ENCODE measurements around the gene TARBP2. TPM values are rescaled to one million over a fixed set of nuclear protein-coding genes. Genes with fewer than 3 reads are reported as not detected.

TARBP2 gene
- polyA plus RNA-seq, 2 of the 4 experiments (the other 2 are of a cell fraction): 41.5 to 49.9 TPM

DNA sequence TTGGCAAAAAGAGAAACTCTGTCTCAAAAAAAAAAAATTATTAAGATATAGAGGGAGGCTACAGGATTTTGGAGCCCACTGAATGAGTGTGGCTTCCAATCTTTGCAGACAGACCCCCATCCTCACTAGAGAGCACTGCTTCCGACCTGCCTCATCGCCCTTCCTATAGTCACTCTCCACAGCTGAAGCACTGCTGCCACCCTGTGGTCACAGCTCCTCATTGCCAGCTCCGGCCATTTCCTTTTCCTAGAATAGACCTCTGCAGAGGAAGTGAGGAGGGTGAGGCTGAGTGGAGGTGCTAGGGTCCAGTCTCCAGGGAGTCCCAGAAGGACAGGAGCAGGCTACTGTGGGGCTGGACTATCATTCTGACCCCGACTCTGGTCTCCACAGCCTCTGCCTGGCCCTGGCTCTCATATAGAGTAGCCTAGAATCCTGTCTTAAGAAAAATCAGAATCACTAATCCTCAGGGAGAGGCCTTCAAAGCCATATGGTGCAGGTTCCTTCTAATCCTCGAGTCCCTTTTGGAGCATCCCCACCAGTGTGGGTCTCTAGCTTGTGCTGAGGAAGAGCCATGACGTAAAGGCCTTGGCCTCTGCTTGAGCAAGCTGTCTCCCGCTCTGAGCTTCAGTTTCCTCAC lies 7.6 kb downstream of the TARBP2 start:
- ChIA-PET CTCF (interaction anchor here (0.6 to 13.1 kb wide), 42 partner anchors 10 to 297 kb away, joined by 3 to 169 read pairs (median 5); partner anchors contain the start of genes AAAS, ATP5MC2, MAP3K12 and TARBP2), POLR2A (interaction anchor here (0.6 to 1.9 kb wide), 8 partner anchors 8 to 187 kb away, joined by 3 to 9 read pairs (median 4); partner anchors contain the start of genes AAAS and TARBP2)
- TF ChIP-seq ZFP36 (IDR thresholded peaks at IDR 0.05; ENCODE audit: borderline replicate concordance, partially characterized antibody) (peak; percentile 59), SMC3 (IDR thresholded peaks at IDR 0.05) (peak; percentile 77), RAD21 (conservative IDR thresholded peaks at IDR 0.05 in 1 of 2, IDR thresholded peaks at IDR 0.05 in 1 of 2) (peak; percentile 91 to 98), CTCF (IDR thresholded peaks at IDR 0.05) (peak; percentile 91), HES2 (IDR thresholded peaks at IDR 0.05) (no peak), MYC (IDR thresholded peaks at IDR 0.05; ENCODE audit: borderline replicate concordance, low read length) (no peak), PHF8 (IDR thresholded peaks at IDR 0.05; ENCODE audit: borderline replicate concordance, low read depth) (no peak), CHD4 (IDR thresholded peaks at IDR 0.05; ENCODE audit: borderline replicate concordance) (no peak)
- TF ChIP-seq, protein P1, sequence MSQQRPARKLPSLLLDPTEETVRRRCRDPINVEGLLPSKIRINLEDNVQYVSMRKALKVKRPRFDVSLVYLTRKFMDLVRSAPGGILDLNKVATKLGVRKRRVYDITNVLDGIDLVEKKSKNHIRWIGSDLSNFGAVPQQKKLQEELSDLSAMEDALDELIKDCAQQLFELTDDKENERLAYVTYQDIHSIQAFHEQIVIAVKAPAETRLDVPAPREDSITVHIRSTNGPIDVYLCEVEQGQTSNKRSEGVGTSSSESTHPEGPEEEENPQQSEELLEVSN (IDR thresholded peaks at IDR 0.05; ENCODE audit: borderline replicate concordance, low read depth): no peak
- TF ChIP-seq, protein P2, sequence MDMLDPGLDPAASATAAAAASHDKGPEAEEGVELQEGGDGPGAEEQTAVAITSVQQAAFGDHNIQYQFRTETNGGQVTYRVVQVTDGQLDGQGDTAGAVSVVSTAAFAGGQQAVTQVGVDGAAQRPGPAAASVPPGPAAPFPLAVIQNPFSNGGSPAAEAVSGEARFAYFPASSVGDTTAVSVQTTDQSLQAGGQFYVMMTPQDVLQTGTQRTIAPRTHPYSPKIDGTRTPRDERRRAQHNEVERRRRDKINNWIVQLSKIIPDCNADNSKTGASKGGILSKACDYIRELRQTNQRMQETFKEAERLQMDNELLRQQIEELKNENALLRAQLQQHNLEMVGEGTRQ (IDR thresholded peaks at IDR 0.05): no peak
- Histone ChIP-seq H3K4me3 (no peak overlapping the region), H3K4me1 (peaks cover 9% of the 10 kb centered on the region), H3K9me3 (no peaks in the 10 kb centered on the region), H3K4me2 (no peak overlapping the region), H3K27ac (peak overlapping the region in 1 of 2 experiments; percentile 42; a peak in 1 of 6 replicates)
- FAIRE-seq: peak; percentile 36
- ATAC-seq: peak; percentile 85 to 93
- 28% methylated on average over 7 of the region's 7 CpGs for whole genome bisulfite sequencing (ENCODE audit: missing lambda C conversion rate)
- peak; percentile 77 to 85 for DNase-seq (ENCODE audit: low read depth in 1 of 2, low spot score in 1 of 2)

DNA sequence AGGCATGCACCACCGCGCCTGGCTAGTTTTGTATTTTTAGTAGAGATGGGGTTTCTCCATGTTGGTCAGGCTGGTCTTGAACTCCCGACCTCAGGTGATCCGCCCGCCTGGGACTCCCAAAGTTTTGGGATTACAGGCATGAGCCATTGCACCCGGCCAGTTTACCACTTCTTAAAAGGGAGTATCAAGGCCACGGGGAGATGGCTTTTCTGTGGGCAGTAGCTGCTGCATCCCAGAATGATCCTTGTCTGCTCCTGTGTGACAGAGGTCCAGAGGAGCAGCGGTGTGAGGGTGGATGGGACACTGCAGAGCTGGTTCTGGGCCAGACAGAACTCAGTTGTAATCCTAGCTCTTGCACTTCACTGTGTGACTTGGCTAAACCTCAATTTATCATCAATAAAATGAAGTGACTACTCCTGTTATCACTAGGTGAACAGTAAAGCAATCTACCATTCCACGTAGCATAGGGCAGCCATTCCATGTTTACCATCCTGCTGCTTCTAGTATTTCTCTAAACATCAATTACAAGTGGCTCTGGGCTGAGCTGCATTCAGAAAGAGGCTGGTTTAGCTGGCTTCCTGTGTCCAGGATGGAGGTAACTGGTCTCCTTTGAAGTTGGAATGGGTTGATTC lies 9.2 kb downstream of the TARBP2 start:
- POLR2A ChIA-PET: interaction anchor here (1.9 kb wide), 1 partner anchor 9 kb away, joined by 8 read pairs; the partner anchor contains the start of gene TARBP2
- Histone ChIP-seq H3K4me3 (no peak overlapping the region), H3K4me2 (no peak overlapping the region), H3K27ac (no peak overlapping the region), H3K9me3 (no peaks in the 10 kb centered on the region), H3K4me1 (peaks cover 3% of the 10 kb centered on the region)
- DNase-seq (ENCODE audit: low read depth in 1 of 2, low spot score in 1 of 2): no peak
- no peak for ATAC-seq
- no peak for FAIRE-seq
- TF ChIP-seq EP300 (IDR thresholded peaks at IDR 0.05) (no peak), NFE2L2 (conservative IDR thresholded peaks at IDR 0.05; ENCODE audit: low read length) (no peak), GATA3 (IDR thresholded peaks at IDR 0.05; ENCODE audit: borderline replicate concordance) (no peak), CTCF (IDR thresholded peaks at IDR 0.05) (no peak), ZFP36 (IDR thresholded peaks at IDR 0.05; ENCODE audit: borderline replicate concordance, partially characterized antibody) (no peak), EHF (CRISPR knock-in tag; IDR thresholded peaks at IDR 0.05) (no peak), CHD4 (IDR thresholded peaks at IDR 0.05; ENCODE audit: borderline replicate concordance) (no peak), JUN (IDR thresholded peaks at IDR 0.05) (no peak), FOSB (CRISPR knock-in tag; IDR thresholded peaks at IDR 0.05) (no peak), HOXB5 (CRISPR knock-in tag; IDR thresholded peaks at IDR 0.05) (no peak)
- CTCF ChIA-PET: interaction anchor here (1.0 to 13.1 kb wide), 11 partner anchors 8 to 184 kb away, joined by 3 to 169 read pairs (median 19); partner anchors contain the start of genes AAAS, MAP3K12 and TARBP2
- 87% methylated on average over 9 of the region's 9 CpGs for WGBS (ENCODE audit: missing lambda C conversion rate)

All from A549 (cell line).